Effector memory CD8-positive, alpha-beta T cell (primary cell): ENCODE results near the gene TSHZ2.

Experiments used
- ATAC-seq: fragments of 150-1000 bp; cut with Tn5 transposase; replicated peaks from 2 replicates; pipeline ENCODE4 v1.10.0; 2021; ENCODE audit warnings: mild to moderate bottlenecking, moderate library complexity
- DNase-seq, 3 experiments: peaks; one replicate each; pipeline ENCODE4 v3.0.0; 2021
- H3K27ac Mint-ChIP-seq, 2 donors: one replicate each; pipeline ENCODE4 v1.8.0; 2022; ENCODE audit warnings: mild to moderate bottlenecking in 2 of 2, mixed read lengths in 2 of 2, moderate library complexity in 2 of 2
- H3K27me3 Mint-ChIP-seq, 2 donors: one replicate each; pipeline ENCODE4 v1.8.0; 2022; ENCODE audit warnings: mixed read lengths in 2 of 2
- H3K36me3 Mint-ChIP-seq: one replicate; pipeline ENCODE4 v1.8.0; 2022; ENCODE audit warnings: mild to moderate bottlenecking, moderate library complexity, mixed read lengths; ENCODE audit not compliant: insufficient read depth
- H3K4me1 Mint-ChIP-seq, 2 donors: one replicate each; pipeline ENCODE4 v1.8.0; 2022; ENCODE audit warnings: low read depth in 2 of 2, mixed read lengths in 2 of 2
- H3K4me3 Mint-ChIP-seq, 2 donors: one replicate each; pipeline ENCODE4 v1.8.0; 2022; ENCODE audit warnings: mild to moderate bottlenecking in 2 of 2, mixed read lengths in 2 of 2, moderate library complexity in 2 of 2
- H3K9me3 Mint-ChIP-seq, 2 donors: one replicate each; pipeline ENCODE4 v1.8.0; 2022; ENCODE audit warnings: mixed read lengths in 2 of 2

Gene TSHZ2

GRCh38 chr20:53159160-53159559 is 187.0 kb downstream of the TSHZ2 start:
- Mint-ChIP-seq H3K27ac (no peak overlapping the region), H3K9me3 (no peaks in the 10 kb centered on the region), H3K36me3 (no peaks in the 10 kb centered on the region), H3K4me3 (no peak overlapping the region), H3K27me3 (peaks cover 11 to 14% of the 10 kb centered on the region in 2 donors), H3K4me1 (peaks cover 0 to 6% of the 10 kb centered on the region in 2 donors)
- DNase-seq, result no peak
- ATAC-seq, result no peak

- Mint-ChIP-seq H3K4me3 (no peak overlapping the region), H3K9me3 (no peaks in the 10 kb centered on the region), H3K4me1 (peaks cover 0 to 6% of the 10 kb centered on the region in 2 donors), H3K36me3 (no peaks in the 10 kb centered on the region), H3K27me3 (peaks cover 11 to 14% of the 10 kb centered on the region in 2 donors), H3K27ac (no peak overlapping the region)
- DNase-seq (no peak), ATAC-seq (no peak)
Measured at GRCh38 chr20:53161073-53161472, 188.9 kb downstream of the TSHZ2 start.

GRCh38 chr20:53161473-53161872 is 189.3 kb downstream of the TSHZ2 start:
- Mint-ChIP-seq H3K36me3 (no peaks in the 10 kb centered on the region), H3K27me3 (peaks cover 11 to 14% of the 10 kb centered on the region in 2 donors), H3K9me3 (no peaks in the 10 kb centered on the region), H3K4me3 (no peak overlapping the region), H3K4me1 (peaks cover 0 to 6% of the 10 kb centered on the region in 2 donors), H3K27ac (no peak overlapping the region)
- ATAC-seq (no peak), DNase-seq (no peak)

- Mint-ChIP-seq H3K27ac (no peak overlapping the region), H3K27me3 (peaks cover 11 to 19% of the 10 kb centered on the region in 2 donors), H3K4me1 (peaks cover 0 to 6% of the 10 kb centered on the region in 2 donors), H3K9me3 (no peaks in the 10 kb centered on the region), H3K36me3 (no peaks in the 10 kb centered on the region), H3K4me3 (no peak overlapping the region)
- ATAC-seq (no peak), DNase-seq (no peak)
Measured at GRCh38 chr20:53162251-53162835, 190.2 kb downstream of the TSHZ2 start.

GRCh38 chr20:53163486-53163885 is 191.3 kb downstream of the TSHZ2 start:
- Mint-ChIP-seq H3K36me3 (no peaks in the 10 kb centered on the region), H3K9me3 (no peaks in the 10 kb centered on the region), H3K27me3 (peaks cover 8 to 19% of the 10 kb centered on the region in 2 donors), H3K4me3 (no peak overlapping the region), H3K4me1 (no peaks in the 10 kb centered on the region), H3K27ac (no peak overlapping the region)
- DNase-seq (no peak), ATAC-seq (no peak)

- Mint-ChIP-seq H3K27me3 (peaks cover 11 to 22% of the 10 kb centered on the region in 2 donors), H3K36me3 (no peaks in the 10 kb centered on the region), H3K27ac (no peak overlapping the region), H3K9me3 (no peaks in the 10 kb centered on the region), H3K4me3 (no peak overlapping the region), H3K4me1 (no peaks in the 10 kb centered on the region)
- no peak for ATAC-seq
- no peak for DNase-seq
Measured at GRCh38 chr20:53164072-53164471, 191.9 kb downstream of the TSHZ2 start.

GRCh38 chr20:53165452-53165851 is 193.3 kb downstream of the TSHZ2 start:
- Mint-ChIP-seq H3K9me3 (no peaks in the 10 kb centered on the region), H3K4me1 (no peaks in the 10 kb centered on the region), H3K27me3 (peaks cover 19 to 34% of the 10 kb centered on the region in 2 donors), H3K4me3 (no peak overlapping the region), H3K27ac (no peak overlapping the region), H3K36me3 (no peaks in the 10 kb centered on the region)
- DNase-seq (no peak), ATAC-seq (no peak)

GRCh38 chr20:53168491-53168890 is 196.3 kb downstream of the TSHZ2 start:
- no peaks in the 10 kb centered on the region for H3K36me3 Mint-ChIP-seq
- peaks cover 22 to 39% of the 10 kb centered on the region in 2 donors for H3K27me3 Mint-ChIP-seq
- no peak overlapping the region for H3K4me3 Mint-ChIP-seq
- H3K4me1 Mint-ChIP-seq, result no peaks in the 10 kb centered on the region
- no peak for DNase-seq
- ATAC-seq, result no peak
- no peaks in the 10 kb centered on the region for H3K9me3 Mint-ChIP-seq
- H3K27ac Mint-ChIP-seq, result no peak overlapping the region

GRCh38 chr20:53170196-53170595 is 198.0 kb downstream of the TSHZ2 start:
- Mint-ChIP-seq H3K36me3 (no peaks in the 10 kb centered on the region), H3K27me3 (peaks cover 28 to 47% of the 10 kb centered on the region in 2 donors), H3K9me3 (no peaks in the 10 kb centered on the region), H3K4me1 (no peaks in the 10 kb centered on the region), H3K4me3 (no peak overlapping the region), H3K27ac (no peak overlapping the region)
- ATAC-seq (no peak), DNase-seq (no peak)

GRCh38 chr20:53171065-53171464 is 198.9 kb downstream of the TSHZ2 start:
- no peak overlapping the region for H3K4me3 Mint-ChIP-seq
- H3K36me3 Mint-ChIP-seq, result no peaks in the 10 kb centered on the region
- no peaks in the 10 kb centered on the region for H3K4me1 Mint-ChIP-seq
- no peak for ATAC-seq
- H3K27me3 Mint-ChIP-seq, result peaks cover 31 to 56% of the 10 kb centered on the region in 2 donors
- H3K27ac Mint-ChIP-seq, result no peak overlapping the region
- H3K9me3 Mint-ChIP-seq, result no peaks in the 10 kb centered on the region
- DNase-seq, result no peak

- no peaks in the 10 kb centered on the region for H3K4me1 Mint-ChIP-seq
- H3K36me3 Mint-ChIP-seq, result no peaks in the 10 kb centered on the region
- no peak overlapping the region for H3K27ac Mint-ChIP-seq
- H3K27me3 Mint-ChIP-seq, result peaks cover 25 to 50% of the 10 kb centered on the region in 2 donors
- no peak for ATAC-seq
- no peaks in the 10 kb centered on the region for H3K9me3 Mint-ChIP-seq
- no peak overlapping the region for H3K4me3 Mint-ChIP-seq
- no peak for DNase-seq
Measured at GRCh38 chr20:53174454-53174853, 202.3 kb downstream of the TSHZ2 start.

GRCh38 chr20:53175135-53175780 is 203.1 kb downstream of the TSHZ2 start:
- Mint-ChIP-seq H3K27ac (no peak overlapping the region), H3K36me3 (no peaks in the 10 kb centered on the region), H3K9me3 (no peaks in the 10 kb centered on the region), H3K4me1 (no peaks in the 10 kb centered on the region), H3K4me3 (no peak overlapping the region), H3K27me3 (peaks cover 29 to 52% of the 10 kb centered on the region in 2 donors)
- ATAC-seq (no peak), DNase-seq (no peak)

- ATAC-seq, result no peak
- Mint-ChIP-seq H3K4me1 (no peaks in the 10 kb centered on the region), H3K36me3 (no peaks in the 10 kb centered on the region), H3K27ac (no peak overlapping the region), H3K4me3 (no peak overlapping the region), H3K27me3 (peaks cover 28 to 54% of the 10 kb centered on the region in 2 donors), H3K9me3 (no peaks in the 10 kb centered on the region)
- no peak for DNase-seq
Measured at GRCh38 chr20:53176134-53176533, 204.0 kb downstream of the TSHZ2 start.

- Mint-ChIP-seq H3K9me3 (no peaks in the 10 kb centered on the region), H3K27ac (no peak overlapping the region)
- ATAC-seq, result no peak
Measured at GRCh38 chr20:53177687-53178086, 205.5 kb downstream of the TSHZ2 start.

More at GRCh38 chr20:53177687-53178086, 205.5 kb downstream of the TSHZ2 start:
- Mint-ChIP-seq H3K4me3 (no peak overlapping the region), H3K4me1 (no peaks in the 10 kb centered on the region), H3K36me3 (no peaks in the 10 kb centered on the region), H3K27me3 (peaks cover 42 to 70% of the 10 kb centered on the region in 2 donors)
- no peak for DNase-seq
